Endothelial cell of umbilical vein (primary cell): ENCODE data around the gene ITIH2. TPM values are rescaled to one million over a fixed set of nuclear protein-coding genes. Genes with fewer than 3 reads are reported as not detected.
A peak's percentile ranks its signal among the peaks of the same experiment; 100 is the strongest.

Experiments used
- BruUV-seq: library from RNA; stranded (reverse); fragments of 400-500 nt; replicated peaks from 2 replicates; lab custom pipeline; 2021; lab: Mats Ljungman, UMichigan
- CTCF ChIA-PET: fragments of 300-600, 350-600 bp; sonication (Branson Sonifier 250); formaldehyde crosslinking; loops from one replicate; lab custom pipeline; 2021; ENCODE audit warnings: antibody characterized with exemption, inconsistent platforms; lab: Charles Lee
- POLR2A ChIA-PET: fragments of 300-600, 350-600 bp; sonication (Branson Sonifier 250); formaldehyde crosslinking; loops from one replicate; lab custom pipeline; 2021; ENCODE audit warnings: antibody characterized with exemption, inconsistent platforms; lab: Charles Lee
- DNase-seq: peaks from one replicate; pipeline ENCODE4 v3.0.0-alpha.2; 2011; ENCODE audit warnings: low read depth, low spot score
- FAIRE-seq: peaks from 2 replicates; lab custom pipeline; 2011; peaks lifted over from hg19 to GRCh38; lab: Jason Lieb, UNC
- H2AFZ ChIP-seq: 2 replicates; pipeline ENCODE4 v1.6.0; 2012; ENCODE audit warnings: low read depth, low read length, control low read depth, inconsistent platforms
- H3K27ac ChIP-seq: 2 replicates; pipeline ENCODE4 v1.5.1; 2011; ENCODE audit warnings: low read depth, mild to moderate bottlenecking, control low read depth, low read length, moderate library complexity; ENCODE audit not compliant: insufficient read depth
- H3K27me3 ChIP-seq, 2 experiments: 2 replicates each; pipeline versions ENCODE4 v1.6.0 to v1.6.1; 2011; ENCODE audit warnings: low read length in 2 of 2, mixed read lengths in 1 of 2; ENCODE audit not compliant: control insufficient read depth in 2 of 2, insufficient read depth in 2 of 2
- H3K36me3 ChIP-seq, 2 experiments: 2 replicates in 1 of 2; 3 replicates in 1 of 2; pipeline ENCODE4 v1.5.1; 2011; ENCODE audit warnings: low read length in 2 of 2, mild to moderate bottlenecking in 1 of 2, moderate library complexity in 1 of 2; ENCODE audit not compliant: control insufficient read depth in 2 of 2, insufficient read depth in 2 of 2; ENCODE audit errors: extremely low read depth in 1 of 2
- H3K4me1 ChIP-seq: 3 replicates; pipeline ENCODE4 v1.5.1; 2011; ENCODE audit warnings: mild to moderate bottlenecking, low read length; ENCODE audit not compliant: control insufficient read depth, insufficient read depth; ENCODE audit errors: extremely low read depth
- H3K4me2 ChIP-seq: 2 replicates; pipeline ENCODE4 v1.6.1; 2011; ENCODE audit warnings: low read length, control low read depth, mixed read lengths; ENCODE audit not compliant: insufficient read depth
- H3K4me3 ChIP-seq, 3 experiments: fragments of 200-600 bp in 1 of 3; sonication (generic), shearing (Covaris generic) in 1 of 3; replicated peaks in 1 of 3; 2 replicates each; pipeline ENCODE4 v1.5.1; 2011 to 2016; ENCODE audit warnings: control low read depth in 3 of 3, low read length in 3 of 3, mild to moderate bottlenecking in 2 of 3, inconsistent platforms in 1 of 3, low read depth in 1 of 3, moderate library complexity in 1 of 3; ENCODE audit not compliant: insufficient read depth in 1 of 3
- H3K79me2 ChIP-seq: 2 replicates; pipeline ENCODE4 v1.6.0; 2012; ENCODE audit warnings: low read length, inconsistent platforms; ENCODE audit not compliant: control insufficient read depth, insufficient read depth
- H3K9ac ChIP-seq: replicated peaks from 2 replicates; pipeline ENCODE3; 2011; ENCODE audit warnings: low read length, control low read depth; ENCODE audit not compliant: insufficient read depth; ENCODE audit errors: extremely low read depth
- H3K9me1 ChIP-seq: replicated peaks from 3 replicates; pipeline ENCODE4 v1.6.0; 2011; ENCODE audit warnings: mild to moderate bottlenecking, low read length; ENCODE audit not compliant: control insufficient read depth, insufficient read depth; ENCODE audit errors: extremely low read depth
- H3K9me3 ChIP-seq: replicated peaks from 2 replicates; pipeline ENCODE4 v1.5.1; 2012; ENCODE audit warnings: low read length, inconsistent platforms; ENCODE audit not compliant: control insufficient read depth, insufficient read depth
- H4K20me1 ChIP-seq: replicated peaks from 2 replicates; pipeline ENCODE3; 2011; ENCODE audit warnings: mild to moderate bottlenecking, low read length; ENCODE audit not compliant: control insufficient read depth, insufficient read depth; ENCODE audit errors: extremely low read depth
- CTCF ChIP-seq, 2 donors: IDR thresholded peaks; 1 replicate in 1 of 2; 2 replicates in 1 of 2; pipeline ENCODE4 v1.5.1; 2011; ENCODE audit warnings: low read length in 2 of 2, mild to moderate bottlenecking in 2 of 2, moderate library complexity in 2 of 2, control low read depth in 1 of 2, inconsistent platforms in 1 of 2, low read depth in 1 of 2; ENCODE audit not compliant: insufficient read depth in 1 of 2; ENCODE audit errors: extremely low read depth in 1 of 2
- EZH2 ChIP-seq: IDR thresholded peaks from 2 replicates; pipeline ENCODE4 v1.6.1; 2012; ENCODE audit warnings: borderline replicate concordance, low read depth, mild to moderate bottlenecking, moderate library complexity, low read length, inconsistent platforms; ENCODE audit not compliant: severe bottlenecking
- FOS ChIP-seq: IDR thresholded peaks from 2 replicates; pipeline ENCODE4 v1.6.1; 2011; ENCODE audit warnings: mild to moderate bottlenecking, low read length, moderate library complexity, borderline replicate concordance; ENCODE audit not compliant: insufficient read depth
- GATA2 ChIP-seq: IDR thresholded peaks from 2 replicates; pipeline ENCODE4 v1.7.0; 2011; ENCODE audit warnings: low read depth, mild to moderate bottlenecking, moderate library complexity, mixed read lengths, low read length; ENCODE audit not compliant: insufficient read length, insufficient read depth
- JUN ChIP-seq: IDR thresholded peaks from 2 replicates; pipeline ENCODE4 v1.6.1; 2011; ENCODE audit warnings: borderline replicate concordance, low read depth; ENCODE audit not compliant: insufficient read length, insufficient read depth
- MAX ChIP-seq: IDR thresholded peaks from 2 replicates; pipeline ENCODE4 v1.6.1; 2011; ENCODE audit not compliant: insufficient read depth, insufficient read length
- MYC ChIP-seq: IDR thresholded peaks from one replicate; pipeline ENCODE4 v1.6.1; 2011; ENCODE audit warnings: mild to moderate bottlenecking, low read depth, low read length
- POLR2A ChIP-seq: IDR thresholded peaks from 2 replicates; pipeline ENCODE4 v1.6.1; 2012; ENCODE audit warnings: low read depth, mild to moderate bottlenecking, control low read depth, low read length
- POLR2AphosphoS5 ChIP-seq: IDR thresholded peaks from 2 replicates; pipeline ENCODE4 v1.6.1; 2012; ENCODE audit warnings: low read depth, mild to moderate bottlenecking, control low read depth, low read length, moderate library complexity; ENCODE audit not compliant: insufficient read depth
- dilution Hi-C: fragments of 300-500 bp; cut with MboI; formaldehyde crosslinking; loops from one replicate; pipeline ENCODE4 v1.15.0; 2019; ENCODE audit warnings: low sequenced_read_pairs; ENCODE audit not compliant: extremely low pct_ligation_motif_present
- intact Hi-C: fragments of 100-400 bp; cut with micrococcal nuclease; formaldehyde crosslinking; loops from one replicate; pipeline ENCODE4 v1.10.0; 2022
- polyA plus RNA-seq, 4 experiments: library from polyadenylated mRNA; depleted of rRNA in 3 of 4; stranded (reverse) in 3 of 4; unstranded in 1 of 4; fragments of >200 nt; gene quantifications; 2 replicates each; pipeline versions ENCODE4 v1.2.1 to v1.2.3, GENCODE V29; 2011 to 2012; ENCODE audit warnings: missing spikeins in 1 of 4
- total RNA-seq: library from RNA; stranded (reverse); gene quantifications from 2 replicates; pipeline ENCODE4 v1.2.3, GENCODE V29; 2021

ITIH2 gene
- total and polyA plus RNA-seq, 2 donors (not counting 3 experiments of a cell fraction or from before 2014, with no cell fraction given): not detected

- DNase-seq (no peak), FAIRE-seq (no peak)
- H3K9me1 ChIP-seq: no peaks in the 10 kb centered on the region
- no peaks in the 10 kb centered on the region for H3K36me3 ChIP-seq
- CTCF ChIA-PET: no interaction called here
- H3K4me3 ChIP-seq: no peak overlapping the region
- H3K9ac ChIP-seq: no peak overlapping the region
- peaks cover 89% of the 10 kb centered on the region for H3K79me2 ChIP-seq
- H2AFZ ChIP-seq: no peak overlapping the region
- H3K27me3 ChIP-seq: no peaks in the 10 kb centered on the region
- peaks cover 18% of the 10 kb centered on the region for H3K4me1 ChIP-seq
- intact Hi-C loops: no loop called here
- peak overlapping the region; percentile 86 for H3K4me2 ChIP-seq
- no peak overlapping the region for H3K27ac ChIP-seq
- peaks cover 3% of the 10 kb centered on the region for H4K20me1 ChIP-seq
- BruUV-seq: no TSS peak
- TF ChIP-seq GATA2 (no peak), EZH2 (no peak), POLR2A (no peak), FOS (no peak), JUN (no peak), CTCF (IDR thresholded peaks at IDR 0.05; ENCODE audit: extremely low read depth in 1 of 2, insufficient read depth in 1 of 2, low read depth in 1 of 2, low read length in 2 of 2) (no peak), MYC (no peak), MAX (no peak), POLR2AphosphoS5 (no peak)
- dilution Hi-C loops: no loop called here
- POLR2A ChIA-PET: no interaction called here
- H3K9me3 ChIP-seq: no peaks in the 10 kb centered on the region
These were observed 83.3 kb downstream of the ITIH2 start for GRCh38 chr10:7786430-7786829.
